ENCODE measurements around the gene BCL3. TPM values are rescaled to one million over a fixed set of nuclear protein-coding genes. Genes with fewer than 3 reads are reported as not detected.
A peak's percentile ranks its signal among the peaks of the same experiment; 100 is the strongest.

BCL3 gene
- polyA plus RNA-seq, 1 donor (not counting 4 experiments of a cell fraction or from before 2014, with no cell fraction given), result 1.1 TPM

GRCh38 chr19:44735011-44735410 lies 13.5 kb upstream of the BCL3 start:
- no peaks in the 10 kb centered on the region for H3K9me1 ChIP-seq (ENCODE audit: control insufficient read depth, extremely low read depth, insufficient read depth, low read length)
- dilution Hi-C loops (cut with MboI; ENCODE audit: extremely low pct_ligation_motif_present, low sequenced_read_pairs), result no loop called here
- no peaks in the 10 kb centered on the region for H3K36me3 ChIP-seq (ENCODE audit: control insufficient read depth in 2 of 2, extremely low read depth in 1 of 2, insufficient read depth in 2 of 2, low read length in 2 of 2)
- no peaks in the 10 kb centered on the region for H4K20me1 ChIP-seq (ENCODE audit: control insufficient read depth, extremely low read depth, insufficient read depth, low read length)
- no peak overlapping the region for H3K27ac ChIP-seq (ENCODE audit: control insufficient read depth, insufficient read depth, low read length)
- TF ChIP-seq, protein P1, sequence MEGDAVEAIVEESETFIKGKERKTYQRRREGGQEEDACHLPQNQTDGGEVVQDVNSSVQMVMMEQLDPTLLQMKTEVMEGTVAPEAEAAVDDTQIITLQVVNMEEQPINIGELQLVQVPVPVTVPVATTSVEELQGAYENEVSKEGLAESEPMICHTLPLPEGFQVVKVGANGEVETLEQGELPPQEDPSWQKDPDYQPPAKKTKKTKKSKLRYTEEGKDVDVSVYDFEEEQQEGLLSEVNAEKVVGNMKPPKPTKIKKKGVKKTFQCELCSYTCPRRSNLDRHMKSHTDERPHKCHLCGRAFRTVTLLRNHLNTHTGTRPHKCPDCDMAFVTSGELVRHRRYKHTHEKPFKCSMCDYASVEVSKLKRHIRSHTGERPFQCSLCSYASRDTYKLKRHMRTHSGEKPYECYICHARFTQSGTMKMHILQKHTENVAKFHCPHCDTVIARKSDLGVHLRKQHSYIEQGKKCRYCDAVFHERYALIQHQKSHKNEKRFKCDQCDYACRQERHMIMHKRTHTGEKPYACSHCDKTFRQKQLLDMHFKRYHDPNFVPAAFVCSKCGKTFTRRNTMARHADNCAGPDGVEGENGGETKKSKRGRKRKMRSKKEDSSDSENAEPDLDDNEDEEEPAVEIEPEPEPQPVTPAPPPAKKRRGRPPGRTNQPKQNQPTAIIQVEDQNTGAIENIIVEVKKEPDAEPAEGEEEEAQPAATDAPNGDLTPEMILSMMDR (optimal IDR thresholded peaks at IDR 0.05 in 1 of 3, IDR thresholded peaks at IDR 0.05 in 1 of 3, conservative IDR thresholded peaks at IDR 0.05 in 1 of 3; ENCODE audit: extremely low read depth in 1 of 3, insufficient read depth in 2 of 3, low read length in 3 of 3), result no peak
- TF ChIP-seq EZH2 (IDR thresholded peaks at IDR 0.05; ENCODE audit: low read length), result no peak
- no peak for FAIRE-seq
- no peaks in the 10 kb centered on the region for H3K79me2 ChIP-seq (ENCODE audit: control insufficient read depth, insufficient read depth, low read length)
- H3K4me3 ChIP-seq (ENCODE audit: control insufficient read depth in 2 of 3, extremely low read depth in 1 of 3, insufficient read depth in 2 of 3, low read depth in 1 of 3, low read length in 3 of 3), result no peak overlapping the region
- no peak for DNase-seq (ENCODE audit: low read depth, low spot score)
- no peaks in the 10 kb centered on the region for H3K27me3 ChIP-seq (ENCODE audit: control insufficient read depth, extremely low read depth, insufficient read depth, low read length)
- H3K9ac ChIP-seq (ENCODE audit: control insufficient read depth, extremely low read depth, insufficient read depth, low read length), result no peak overlapping the region
- no peak overlapping the region for H2AFZ ChIP-seq (ENCODE audit: control insufficient read depth, low read length)
- H3K4me2 ChIP-seq (ENCODE audit: control insufficient read depth, extremely low read depth, insufficient read depth, low read depth, low read length), result peak overlapping the region; percentile 9
- peaks cover 13% of the 10 kb centered on the region for H3K4me1 ChIP-seq (ENCODE audit: control insufficient read depth, extremely low read depth, insufficient read depth, low read length)
- no peaks in the 10 kb centered on the region for H3K9me3 ChIP-seq (ENCODE audit: control insufficient read depth, low read depth, low read length)

DNA sequence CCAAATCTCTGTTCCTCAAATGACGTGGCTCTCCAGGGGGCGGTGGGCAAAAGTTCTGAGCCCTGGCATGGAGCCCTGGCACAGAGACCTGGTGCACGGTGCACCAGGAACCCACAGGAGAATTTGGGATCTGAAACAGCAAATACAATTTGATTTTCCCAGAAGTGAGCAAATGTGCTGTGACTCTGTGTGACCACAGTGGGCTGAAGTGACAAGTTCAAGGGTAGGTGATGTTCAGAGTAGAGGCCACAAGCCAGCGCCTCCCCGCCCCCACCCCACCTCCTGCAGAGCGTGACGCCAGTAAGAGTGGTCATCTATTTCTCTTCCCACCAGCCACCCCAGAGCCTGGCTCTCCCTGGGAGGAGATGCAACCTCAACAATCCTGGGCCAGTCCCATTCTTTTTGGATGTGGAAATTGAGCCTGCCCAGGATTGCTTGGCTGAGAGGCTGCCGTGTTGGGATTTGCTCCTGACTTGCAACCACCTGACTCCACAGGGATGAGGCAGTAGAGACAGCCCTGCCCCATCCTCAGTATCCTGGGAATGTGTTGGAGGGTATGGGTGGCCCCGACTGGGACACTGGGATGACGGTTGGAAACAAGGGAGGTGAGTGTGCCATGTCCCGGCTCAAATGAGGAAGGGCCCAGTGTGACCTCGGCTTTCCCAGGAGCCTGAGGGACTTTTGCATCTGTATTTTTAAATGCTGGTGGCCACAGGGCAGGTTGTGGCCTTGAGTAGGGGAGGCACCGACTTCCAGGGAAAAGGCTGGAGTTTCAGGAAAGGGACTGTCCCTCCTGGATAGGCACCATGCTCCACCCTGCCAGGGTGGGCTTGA lies 11.1 kb upstream of the BCL3 start:
- Histone ChIP-seq H3K9ac (ENCODE audit: control insufficient read depth, extremely low read depth, insufficient read depth, low read length) (no peak overlapping the region), H3K9me3 (ENCODE audit: control insufficient read depth, low read depth, low read length) (no peaks in the 10 kb centered on the region), H3K27ac (ENCODE audit: control insufficient read depth, insufficient read depth, low read length) (no peak overlapping the region), H3K9me1 (ENCODE audit: control insufficient read depth, extremely low read depth, insufficient read depth, low read length) (no peaks in the 10 kb centered on the region), H3K36me3 (ENCODE audit: control insufficient read depth in 2 of 2, extremely low read depth in 1 of 2, insufficient read depth in 2 of 2, low read length in 2 of 2) (no peaks in the 10 kb centered on the region), H4K20me1 (ENCODE audit: control insufficient read depth, extremely low read depth, insufficient read depth, low read length) (no peaks in the 10 kb centered on the region), H3K4me2 (ENCODE audit: control insufficient read depth, extremely low read depth, insufficient read depth, low read depth, low read length) (no peak overlapping the region), H3K4me3 (ENCODE audit: control insufficient read depth in 2 of 3, extremely low read depth in 1 of 3, insufficient read depth in 2 of 3, low read depth in 1 of 3, low read length in 3 of 3) (no peak overlapping the region), H3K4me1 (ENCODE audit: control insufficient read depth, extremely low read depth, insufficient read depth, low read length) (peaks cover 18% of the 10 kb centered on the region), H3K27me3 (ENCODE audit: control insufficient read depth, extremely low read depth, insufficient read depth, low read length) (no peaks in the 10 kb centered on the region), H2AFZ (ENCODE audit: control insufficient read depth, low read length) (no peak overlapping the region), H3K79me2 (ENCODE audit: control insufficient read depth, insufficient read depth, low read length) (no peaks in the 10 kb centered on the region)
- FAIRE-seq (no peak), DNase-seq (ENCODE audit: low read depth, low spot score) (no peak)
- TF ChIP-seq EZH2 (IDR thresholded peaks at IDR 0.05; ENCODE audit: low read length), result no peak
- TF ChIP-seq, protein P1 (optimal IDR thresholded peaks at IDR 0.05 in 1 of 3, IDR thresholded peaks at IDR 0.05 in 1 of 3, conservative IDR thresholded peaks at IDR 0.05 in 1 of 3; ENCODE audit: extremely low read depth in 1 of 3, insufficient read depth in 2 of 3, low read length in 3 of 3), result no peak
- dilution Hi-C loops (cut with MboI; ENCODE audit: extremely low pct_ligation_motif_present, low sequenced_read_pairs), result no loop called here
